GM12872 (cell line): Measurements from ENCODE around the gene CIDEA.

Experiments
- CTCF ChIP-seq: IDR thresholded peaks from 3 replicates; pipeline ENCODE4 v1.5.1; 2011; ENCODE audit warnings: low read depth, mild to moderate bottlenecking, low read length, moderate library complexity; ENCODE audit not compliant: insufficient read depth

Gene CIDEA

DNA sequence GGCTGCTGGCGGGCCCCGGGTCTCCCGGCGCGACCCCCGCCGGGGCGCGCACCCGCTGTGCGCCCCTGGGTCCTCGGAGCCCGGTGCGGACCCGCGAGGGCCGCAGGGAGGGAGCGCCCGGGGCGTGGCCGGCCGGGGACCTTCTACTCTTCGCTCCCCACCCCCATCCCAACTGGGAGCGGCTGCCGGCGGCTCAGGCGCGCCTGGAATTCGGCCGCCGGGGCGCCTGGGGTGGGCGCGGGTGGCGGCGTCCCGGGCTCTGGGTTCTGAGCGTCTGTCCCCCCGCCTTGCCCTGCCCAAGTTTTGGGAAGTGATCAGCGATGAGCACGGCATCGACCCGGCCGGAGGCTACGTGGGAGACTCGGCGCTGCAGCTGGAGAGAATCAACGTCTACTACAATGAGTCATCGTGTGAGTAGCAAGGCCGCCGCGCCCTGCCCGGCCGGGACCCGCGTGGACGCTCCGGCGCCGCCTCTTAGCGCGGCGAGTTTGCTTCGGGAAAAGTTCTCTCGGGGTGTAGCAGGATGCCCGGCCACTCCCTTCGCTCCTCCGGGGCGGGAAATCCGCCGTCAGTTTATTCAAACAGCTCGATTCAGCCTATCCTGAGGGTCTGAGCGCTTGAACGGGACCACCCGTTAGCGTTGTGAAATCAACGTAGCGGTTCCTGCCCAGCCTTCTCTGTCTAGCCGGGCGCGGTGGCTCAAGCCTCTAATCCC is 54.4 kb downstream of the CIDEA start:
- no peak for TF ChIP-seq CTCF

DNA sequence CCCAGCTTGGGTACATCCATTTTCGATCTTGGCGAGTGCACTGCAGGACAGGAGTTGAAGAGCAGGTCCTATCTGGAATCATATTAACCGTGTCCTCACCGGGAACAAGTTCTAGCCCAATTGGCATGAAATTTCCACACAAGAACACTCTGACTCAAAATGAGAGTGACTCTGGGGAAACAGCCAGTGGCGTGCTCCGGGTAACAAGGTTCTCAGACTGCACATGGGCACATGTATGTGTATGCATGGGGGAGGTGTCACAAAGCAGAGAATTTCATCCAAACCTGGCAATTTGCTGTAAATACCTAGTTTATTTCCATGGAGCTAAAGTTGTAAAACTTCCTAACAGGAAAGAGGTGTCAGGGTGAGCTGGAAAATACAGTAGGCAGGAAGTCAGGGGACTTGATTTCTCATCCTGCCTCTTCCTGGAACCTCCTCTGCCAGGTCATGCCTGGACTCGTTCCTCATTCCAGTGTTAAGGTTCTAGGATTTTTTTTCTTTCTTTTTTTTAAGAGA is 55.6 kb downstream of the CIDEA start:
- no peak for TF ChIP-seq CTCF

- no peak for TF ChIP-seq CTCF
Measured at GRCh38 chr18:12310762-12311161, 56.6 kb downstream of the CIDEA start.

GRCh38 chr18:12312976-12313375 is 58.8 kb downstream of the CIDEA start:
- no peak for TF ChIP-seq CTCF

DNA sequence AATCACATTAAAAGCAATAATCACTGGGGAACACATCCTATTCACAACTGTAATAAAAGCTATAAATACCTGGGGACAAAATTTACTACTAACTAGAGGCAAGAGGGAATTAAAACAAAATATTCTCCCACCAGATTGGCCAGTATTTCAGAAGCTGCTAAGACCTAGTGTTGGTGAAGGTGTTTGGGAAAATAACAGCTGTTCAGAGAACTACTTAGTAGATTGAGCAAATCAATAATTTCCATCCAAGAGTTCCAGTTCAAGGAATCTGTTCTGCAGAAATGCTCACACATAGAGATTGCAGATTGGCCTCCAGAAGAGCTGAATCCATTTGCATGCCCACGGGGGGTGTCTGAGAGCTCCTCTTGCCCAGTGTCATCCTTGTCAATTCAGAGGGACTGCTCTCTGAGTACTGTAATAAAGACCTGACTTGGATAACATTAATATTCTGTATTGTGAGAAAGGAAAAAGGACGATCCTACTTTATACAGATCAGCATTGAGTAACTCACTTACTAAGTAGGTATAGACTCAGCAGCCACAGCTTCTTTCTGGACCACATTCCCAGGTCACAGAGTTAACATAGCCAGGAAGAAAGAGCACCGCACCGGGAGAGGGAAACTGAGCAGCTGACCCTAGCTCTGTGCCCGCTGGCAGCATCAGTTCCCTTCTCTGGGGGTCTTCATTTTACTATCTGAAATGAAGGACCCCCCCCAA is 59.5 kb downstream of the CIDEA start:
- no peak for TF ChIP-seq CTCF

- TF ChIP-seq CTCF, result no peak
Measured at GRCh38 chr18:12314591-12315305, 60.6 kb downstream of the CIDEA start.

GRCh38 chr18:12315490-12315889 is 61.3 kb downstream of the CIDEA start:
- no peak for TF ChIP-seq CTCF
